IPS-18c (cell line): ENCODE measurements around the gene CCDC137.

Experiments
- H3K4me3 ChIP-seq: 2 replicates; pipeline ENCODE4 v1.7.0; 2013; ENCODE audit warnings: low read depth, mild to moderate bottlenecking, low read length, moderate library complexity; ENCODE audit not compliant: insufficient read depth
- H3K9me3 ChIP-seq: one replicate; pipeline ENCODE4 v1.6.1; 2013; ENCODE audit warnings: mild to moderate bottlenecking, low read length, moderate library complexity; ENCODE audit not compliant: control insufficient read depth, insufficient read depth

CCDC137 gene

GRCh38 chr17:81705518-81706231 is 39.1 kb downstream of the CCDC137 start:
- no peak overlapping the region for H3K4me3 ChIP-seq
- no peaks in the 10 kb centered on the region for H3K9me3 ChIP-seq

- no peaks in the 10 kb centered on the region for H3K9me3 ChIP-seq
- H3K4me3 ChIP-seq: no peak overlapping the region
Observed at GRCh38 chr17:81706232-81706611, 39.7 kb downstream of the CCDC137 start.

- H3K4me3 ChIP-seq: no peak overlapping the region
Observed at GRCh38 chr17:81706757-81707624, 40.5 kb downstream of the CCDC137 start.

GRCh38 chr17:81707725-81708646 is 41.4 kb downstream of the CCDC137 start:
- no peak overlapping the region for H3K4me3 ChIP-seq
- no peaks in the 10 kb centered on the region for H3K9me3 ChIP-seq

More at GRCh38 chr17:81706757-81707624, 40.5 kb downstream of the CCDC137 start:
- no peaks in the 10 kb centered on the region for H3K9me3 ChIP-seq

- H3K4me3 ChIP-seq: no peak overlapping the region
- no peaks in the 10 kb centered on the region for H3K9me3 ChIP-seq
Observed at GRCh38 chr17:81708739-81709185, 42.2 kb downstream of the CCDC137 start.

GRCh38 chr17:81710514-81711308 is 44.2 kb downstream of the CCDC137 start:
- Histone ChIP-seq H3K9me3 (no peaks in the 10 kb centered on the region), H3K4me3 (peak overlapping the region; percentile 56)

- peak within 1 kb of the TSS; percentile 77 for H3K4me3 ChIP-seq
- H3K9me3 ChIP-seq: no peaks in the 10 kb centered on the region
Observed at GRCh38 chr17:81711814-81712467, 45.4 kb downstream of the CCDC137 start, which contains the start of gene SLC25A10. SLC25A10 (plus strand) TSS chr17:81712284; CDS start chr17:81712427, 143 bp downstream.

- peak overlapping the region; percentile 77 for H3K4me3 ChIP-seq
- no peaks in the 10 kb centered on the region for H3K9me3 ChIP-seq
Observed at GRCh38 chr17:81712468-81713003, 46.0 kb downstream of the CCDC137 start.

GRCh38 chr17:81713004-81713555 is 46.5 kb downstream of the CCDC137 start:
- no peaks in the 10 kb centered on the region for H3K9me3 ChIP-seq
- peak overlapping the region; percentile 77 for H3K4me3 ChIP-seq

- H3K9me3 ChIP-seq: no peaks in the 10 kb centered on the region
- peak overlapping the region; percentile 77; the same call in 1 of the 2 replicates for H3K4me3 ChIP-seq
Observed at GRCh38 chr17:81713556-81714411, 47.2 kb downstream of the CCDC137 start.

- no peak overlapping the region for H3K4me3 ChIP-seq
- H3K9me3 ChIP-seq: no peaks in the 10 kb centered on the region
Observed at GRCh38 chr17:81714412-81715106, 48.0 kb downstream of the CCDC137 start.

- Histone ChIP-seq H3K9me3 (no peaks in the 10 kb centered on the region), H3K4me3 (no peak overlapping the region)
Observed at GRCh38 chr17:81715107-81715871, 48.8 kb downstream of the CCDC137 start.

GRCh38 chr17:81715872-81716673 is 49.5 kb downstream of the CCDC137 start:
- no peaks in the 10 kb centered on the region for H3K9me3 ChIP-seq
- H3K4me3 ChIP-seq: no peak overlapping the region
